H9 (cell line): Measurements from ENCODE around the gene DISC1. TPM values are rescaled to one million over a fixed set of nuclear protein-coding genes. Genes with fewer than 3 reads are reported as not detected.

ENCODE experiments used
- DNase-seq: peaks from one replicate; pipeline ENCODE4 v3.0.0-alpha.2; 2017
- H2AFZ ChIP-seq: one replicate; pipeline ENCODE4 v1.6.1; 2013; ENCODE audit warnings: mild to moderate bottlenecking, low read length, control low read depth, moderate library complexity
- H2AK5ac ChIP-seq: 2 replicates; pipeline ENCODE4 v1.6.1; 2013; ENCODE audit warnings: low read length, control low read depth, mixed read lengths; ENCODE audit not compliant: insufficient read length
- H2BK120ac ChIP-seq: one replicate; pipeline ENCODE4 v1.6.1; 2013; ENCODE audit warnings: low read depth, mild to moderate bottlenecking, low read length, control low read depth, inconsistent platforms; ENCODE audit not compliant: poor library complexity, severe bottlenecking
- H2BK12ac ChIP-seq: 2 replicates; pipeline ENCODE4 v1.6.1; 2013; ENCODE audit warnings: low read length, control low read depth, mixed read lengths, low read depth; ENCODE audit not compliant: insufficient read length
- H2BK15ac ChIP-seq: 2 replicates; pipeline ENCODE4 v1.6.1; 2013; ENCODE audit warnings: low read depth, low read length, control low read depth
- H2BK20ac ChIP-seq: one replicate; pipeline ENCODE4 v1.6.1; 2013; ENCODE audit warnings: low read depth, mild to moderate bottlenecking, low read length, control low read depth, inconsistent platforms; ENCODE audit not compliant: poor library complexity, severe bottlenecking
- H2BK5ac ChIP-seq: 2 replicates; pipeline ENCODE4 v1.6.1; 2013; ENCODE audit warnings: low read length, control low read depth, mixed read lengths; ENCODE audit not compliant: insufficient read length
- H3K14ac ChIP-seq: 2 replicates; pipeline ENCODE4 v1.6.1; 2013; ENCODE audit warnings: low read length, control low read depth; ENCODE audit not compliant: insufficient read depth
- H3K18ac ChIP-seq: 2 replicates; pipeline ENCODE4 v1.6.1; 2013; ENCODE audit warnings: low read depth, mild to moderate bottlenecking, mixed read lengths, low read length, control low read depth; ENCODE audit not compliant: insufficient read length
- H3K23ac ChIP-seq: 2 replicates; pipeline ENCODE4 v1.6.1; 2013; ENCODE audit warnings: low read length, control low read depth, mixed read lengths, low read depth; ENCODE audit not compliant: insufficient read length
- H3K23me2 ChIP-seq: 2 replicates; pipeline ENCODE4 v1.6.1; 2013; ENCODE audit warnings: low read depth, mild to moderate bottlenecking, mixed read lengths, low read length, control low read depth; ENCODE audit not compliant: insufficient read length, poor library complexity, severe bottlenecking
- H3K27ac ChIP-seq: 2 replicates; pipeline ENCODE4 v1.5.1; 2013; ENCODE audit warnings: low read length, control low read depth, mixed read lengths, low read depth; ENCODE audit not compliant: insufficient read length
- H3K27me3 ChIP-seq: 2 replicates; pipeline ENCODE4 v1.6.1; 2013; ENCODE audit warnings: low read length, control low read depth, inconsistent platforms; ENCODE audit not compliant: insufficient read depth
- H3K4ac ChIP-seq: 2 replicates; pipeline ENCODE4 v1.6.1; 2013; ENCODE audit warnings: low read depth, mild to moderate bottlenecking, control low read depth, inconsistent platforms, low read length, moderate library complexity
- H3K4me1 ChIP-seq: 2 replicates; pipeline ENCODE4 v1.6.1; 2013; ENCODE audit warnings: low read length, control low read depth, inconsistent platforms; ENCODE audit not compliant: insufficient read depth
- H3K4me2 ChIP-seq: 2 replicates; pipeline ENCODE4 v1.6.1; 2013; ENCODE audit warnings: low read length, control low read depth, mixed read lengths; ENCODE audit not compliant: insufficient read length, insufficient read depth
- H3K56ac ChIP-seq: 2 replicates; pipeline ENCODE4 v1.6.1; 2013; ENCODE audit warnings: low read depth, mild to moderate bottlenecking, mixed read lengths, low read length, control low read depth; ENCODE audit not compliant: insufficient read length
- H3K79me1 ChIP-seq: 2 replicates; pipeline ENCODE4 v1.6.1; 2013; ENCODE audit warnings: low read depth, mild to moderate bottlenecking, moderate library complexity, low read length, control low read depth, inconsistent platforms; ENCODE audit not compliant: insufficient read depth, poor library complexity, severe bottlenecking
- H3K79me2 ChIP-seq: 2 replicates; pipeline ENCODE4 v1.6.1; 2013; ENCODE audit warnings: low read length, control low read depth, inconsistent platforms; ENCODE audit not compliant: insufficient read depth
- H3K9ac ChIP-seq: 2 replicates; pipeline ENCODE4 v1.6.1; 2013; ENCODE audit warnings: low read length, control low read depth, mixed read lengths; ENCODE audit not compliant: insufficient read length; ENCODE audit errors: extremely low read depth
- H3K9me3 ChIP-seq: one replicate; pipeline ENCODE4 v1.6.1; 2013; ENCODE audit warnings: low read depth, low read length, inconsistent platforms; ENCODE audit not compliant: control insufficient read depth
- H3T11ph ChIP-seq: one replicate; pipeline ENCODE4 v1.6.1; 2013; ENCODE audit warnings: mild to moderate bottlenecking, low read length, control low read depth, inconsistent platforms
- H4K20me1 ChIP-seq: one replicate; pipeline ENCODE4 v1.6.1; 2013; ENCODE audit not compliant: control insufficient read depth, insufficient read length, insufficient read depth
- H4K5ac ChIP-seq: 2 replicates; pipeline ENCODE4 v1.6.1; 2013; ENCODE audit warnings: low read depth, mild to moderate bottlenecking, mixed read lengths, low read length, control low read depth; ENCODE audit not compliant: insufficient read length
- H4K8ac ChIP-seq: replicated peaks from 2 replicates; pipeline ENCODE4 v1.6.1; 2013; ENCODE audit warnings: low read length, control low read depth, mixed read lengths, low read depth; ENCODE audit not compliant: insufficient read length
- H4K91ac ChIP-seq: 2 replicates; pipeline ENCODE4 v1.6.1; 2013; ENCODE audit warnings: low read depth, mild to moderate bottlenecking, moderate library complexity, mixed read lengths, low read length, control low read depth; ENCODE audit not compliant: insufficient read length
- H3K27ac Mint-ChIP-seq, 3 experiments: 2 replicates in 2 of 3; 3 replicates in 1 of 3; pipeline ENCODE4 v1.8.0; 2020 to 2021; ENCODE audit warnings: mixed read lengths in 3 of 3, mild to moderate bottlenecking in 1 of 3, moderate library complexity in 1 of 3
- H3K27me3 Mint-ChIP-seq: 2 replicates; pipeline ENCODE4 v1.8.0; 2021; ENCODE audit warnings: low read depth, mild to moderate bottlenecking, moderate library complexity, mixed read lengths
- H3K36me3 Mint-ChIP-seq, 3 experiments: 2 replicates in 2 of 3; 3 replicates in 1 of 3; pipeline ENCODE4 v1.8.0; 2020 to 2021; ENCODE audit warnings: low read depth in 3 of 3, mixed read lengths in 3 of 3; ENCODE audit not compliant: insufficient read depth in 1 of 3
- H3K4me1 Mint-ChIP-seq, 2 experiments: 2 replicates each; pipeline ENCODE4 v1.8.0; 2020; ENCODE audit warnings: mixed read lengths in 2 of 2
- H3K4me3 Mint-ChIP-seq, 2 experiments: 2 replicates in 1 of 2; 3 replicates in 1 of 2; pipeline ENCODE4 v1.8.0; 2020 to 2021; ENCODE audit warnings: mild to moderate bottlenecking in 2 of 2, mixed read lengths in 2 of 2, moderate library complexity in 1 of 2
- H3K9me3 Mint-ChIP-seq, 2 experiments: 2 replicates in 1 of 2; 3 replicates in 1 of 2; pipeline ENCODE4 v1.8.0; 2020; ENCODE audit warnings: mild to moderate bottlenecking in 2 of 2, mixed read lengths in 2 of 2, moderate library complexity in 1 of 2
- CTCF ChIP-seq: fragments of 200-600 bp; sonication (generic); conservative IDR thresholded peaks from 3 replicates; pipeline ENCODE4 v1.8.0; 2021; ENCODE audit warnings: antibody characterized with exemption, mild to moderate bottlenecking
- WGBS: extraction: QIAGEN DNeasy Blood & Tissue Kit; methylation state at CpG from one replicate; pipeline ENCODE4 v1.1.7; 2013; ENCODE audit warnings: missing lambda C conversion rate, low lambda C conversion rate, mixed read lengths; ENCODE audit not compliant: insufficient read length; ENCODE audit errors: extremely low coverage; 5-methylcytosine and 5-hydroxymethylcytosine counted together
- total RNA-seq: library from RNA; stranded (reverse); gene quantifications from 2 replicates; pipeline ENCODE4 v1.2.1, GENCODE V29; 2021

DISC1 gene
- total RNA-seq, 1 experiment from 2014 or later = 2.5 TPM

- no peaks in the 10 kb centered on the region; the same call in 1 of the 2 replicates for H3K79me2 ChIP-seq
- H3K4me1 ChIP-seq = peaks cover 10% of the 10 kb centered on the region; the same call in 1 of the 2 replicates
- no peaks in the 10 kb centered on the region for H3K27me3 ChIP-seq
- no peak overlapping the region for H2BK15ac ChIP-seq
- no peaks in the 10 kb centered on the region for H3K9me3 ChIP-seq
- H2AK5ac ChIP-seq = no peak overlapping the region
- H4K20me1 ChIP-seq = no peaks in the 10 kb centered on the region
- Mint-ChIP-seq H3K4me3 (no peak overlapping the region), H3K27me3 (peaks cover 34% of the 10 kb centered on the region), H3K27ac (no peak overlapping the region), H3K36me3 (peaks cover 0 to 3% (median 0%) of the 10 kb centered on the region in 3 experiments; a peak in 3 of 7 replicates), H3K4me1 (peaks cover 21 to 27% of the 10 kb centered on the region in 2 experiments), H3K9me3 (peaks cover 0 to 4% of the 10 kb centered on the region in 2 experiments; a peak in 1 of 5 replicates)
- no peak overlapping the region for H4K5ac ChIP-seq
- TF ChIP-seq CTCF = no peak
- H2BK120ac ChIP-seq = no peak overlapping the region
- H3K23ac ChIP-seq = no peak overlapping the region
- no peak overlapping the region for H3K4me2 ChIP-seq
- DNase-seq = no peak
- no peaks in the 10 kb centered on the region for H3K79me1 ChIP-seq
- no peak overlapping the region for H3K27ac ChIP-seq
- no peak overlapping the region for H4K8ac ChIP-seq
- no peaks in the 10 kb centered on the region for H3K23me2 ChIP-seq
- H3K18ac ChIP-seq = no peak overlapping the region
- no peak overlapping the region for H3K4ac ChIP-seq
- H2BK5ac ChIP-seq = no peak overlapping the region
- H2BK20ac ChIP-seq = no peak overlapping the region
- no peak overlapping the region for H3K56ac ChIP-seq
- H2BK12ac ChIP-seq = no peak overlapping the region
- no peak overlapping the region for H3K14ac ChIP-seq
- no CpG with 5 or more reads among the region's 1 CpG for WGBS
- no peak overlapping the region for H2AFZ ChIP-seq
- no peak overlapping the region for H3K9ac ChIP-seq
- H3T11ph ChIP-seq = no peak overlapping the region
- H4K91ac ChIP-seq = no peak overlapping the region
These were observed 431.3 kb downstream of the DISC1 start for GRCh38 chr1:232057896-232058274.
